ENCODE data around the gene SPAAR. TPM values are rescaled to one million over a fixed set of nuclear protein-coding genes. Genes with fewer than 3 reads are reported as not detected.

SPAAR gene, protein sequence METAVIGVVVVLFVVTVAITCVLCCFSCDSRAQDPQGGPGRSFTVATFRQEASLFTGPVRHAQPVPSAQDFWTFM
- total RNA-seq (ENCODE audit: low replicate concordance), result 0.12 and 0.68 TPM in 2 replicates

DNA sequence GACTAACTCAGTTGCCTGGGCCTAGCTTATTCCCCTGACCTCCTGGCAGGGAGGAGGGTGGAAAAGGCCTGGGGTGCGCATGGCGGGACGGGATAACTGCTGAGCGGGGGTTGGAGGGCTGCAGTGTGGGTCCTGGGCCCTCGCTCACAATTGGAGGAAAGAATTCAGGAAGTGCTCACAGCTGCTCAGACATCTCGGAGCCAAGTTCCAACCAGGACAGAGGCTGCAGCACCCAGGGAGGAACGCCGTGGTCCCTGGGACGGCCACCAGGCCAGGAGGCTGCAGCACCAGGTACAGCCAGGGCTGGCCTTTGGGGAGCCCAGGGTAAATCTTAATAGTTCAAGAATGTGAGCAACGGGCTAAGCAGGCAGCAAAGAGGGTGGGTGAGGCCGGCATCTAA lies at the start of gene SPAAR:
Gene SPAAR (plus strand): TSS at position 217 of the 400 bp plus-strand sequence. CDS start 974 bp downstream, outside the sequence.

DNA sequence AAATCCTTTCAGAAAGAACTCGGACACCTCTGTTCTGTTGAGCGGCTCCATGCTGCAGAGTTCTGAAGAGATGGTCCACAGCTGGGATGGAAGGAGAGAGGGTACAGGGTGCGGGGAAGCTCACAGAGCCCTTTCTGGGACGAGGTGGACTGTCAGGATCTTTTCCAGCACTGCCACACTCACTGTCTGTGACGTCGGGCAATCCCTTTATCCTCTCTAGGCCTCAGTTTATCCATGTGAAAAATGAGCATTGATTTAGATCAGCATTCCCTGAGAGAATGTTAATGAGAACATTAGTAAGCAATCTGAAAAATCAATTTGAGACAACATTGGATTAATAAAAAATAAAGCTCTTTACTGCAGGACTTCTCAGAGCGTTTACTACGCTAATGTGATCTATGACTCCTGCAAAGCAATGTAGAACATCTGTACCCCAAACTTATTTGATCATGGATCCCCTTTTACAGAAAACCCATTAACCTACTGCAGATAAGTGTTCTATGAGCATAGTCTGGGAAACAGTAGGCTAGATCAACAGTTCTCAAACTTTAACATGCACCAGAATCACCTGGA lies 38.9 kb upstream of the SPAAR start, which contains the start of gene OR13J1:
Gene OR13J1 (minus strand): TSS at position 51 of the 573 bp plus-strand sequence. CDS start 0 bp downstream, at position 51.

DNA sequence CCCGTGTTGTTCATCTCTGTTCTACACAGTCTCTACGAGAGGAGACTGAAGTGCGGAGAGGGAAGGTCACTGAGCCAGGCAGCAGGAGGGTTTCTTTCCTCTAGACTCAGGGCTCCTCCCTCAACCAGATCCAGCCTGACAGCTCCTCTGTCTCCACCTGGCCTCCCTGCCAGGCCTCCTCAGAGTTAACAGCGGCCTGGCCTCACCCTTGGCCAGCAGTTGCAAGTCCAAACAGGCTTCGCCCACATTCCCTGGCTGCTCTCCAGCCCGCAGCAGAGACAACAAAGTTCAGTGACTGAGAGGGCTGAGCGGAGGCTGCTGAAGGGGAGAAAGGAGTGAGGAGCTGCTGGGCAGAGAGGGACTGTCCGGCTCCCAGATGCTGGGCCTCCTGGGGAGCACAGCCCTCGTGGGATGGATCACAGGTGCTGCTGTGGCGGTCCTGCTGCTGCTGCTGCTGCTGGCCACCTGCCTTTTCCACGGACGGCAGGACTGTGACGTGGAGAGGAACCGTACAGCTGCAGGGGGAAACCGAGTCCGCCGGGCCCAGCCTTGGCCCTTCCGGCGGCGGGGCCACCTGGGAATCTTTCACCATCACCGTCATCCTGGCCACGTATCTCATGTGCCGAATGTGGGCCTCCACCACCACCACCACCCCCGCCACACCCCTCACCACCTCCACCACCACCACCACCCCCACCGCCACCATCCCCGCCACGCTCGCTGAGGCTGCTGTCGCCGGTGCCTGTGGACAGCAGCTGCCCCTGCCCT lies 3.2 kb upstream of the SPAAR start, which contains the start of gene HRCT1:
Gene HRCT1 (plus strand): TSS at position 291 of the 768 bp plus-strand sequence. CDS start 86 bp downstream, at position 377.

GRCh38 chr9:35958104-35958837 lies 49.0 kb downstream of the SPAAR start, which contains the start of gene OR2S2:
Gene OR2S2, minus strand, starts transcription at chr9:35958154. Its CDS starts 56 bp downstream, at chr9:35958098.

Other genes with a start within 250 kb of the SPAAR start
- 0.53 TPM in 1 of 2 replicates, not detected in the other for gene ARHGEF39, start 244.3 kb upstream of the SPAAR start, total RNA-seq (ENCODE audit: low replicate concordance)
- gene CA9, start 235.6 kb upstream of the SPAAR start, total RNA-seq (ENCODE audit: low replicate concordance), result 0.98 TPM in 1 of 2 replicates, not detected in the other
- 835 and 1,197 TPM in 2 replicates for gene TPM2, start 219.6 kb upstream of the SPAAR start, total RNA-seq (ENCODE audit: low replicate concordance)
- gene TLN1, start 177.3 kb upstream of the SPAAR start, total RNA-seq (ENCODE audit: low replicate concordance), result 309 and 372 TPM in 2 replicates
- 28.4 and 66.7 TPM in 2 replicates for gene CREB3, start 176.8 kb upstream of the SPAAR start, total RNA-seq (ENCODE audit: low replicate concordance)
- gene GBA2, start 160.3 kb upstream of the SPAAR start, total RNA-seq (ENCODE audit: low replicate concordance), result 23.5 and 27.1 TPM in 2 replicates
- 8.3 and 11.0 TPM in 2 replicates for gene RGP1, start 160.2 kb upstream of the SPAAR start, total RNA-seq (ENCODE audit: low replicate concordance)
- not detected in 2 replicates for gene MSMP, start 155.2 kb upstream of the SPAAR start, total RNA-seq (ENCODE audit: low replicate concordance)
- 18.7 and 19.5 TPM in 2 replicates for gene NPR2, start 117.9 kb upstream of the SPAAR start, total RNA-seq (ENCODE audit: low replicate concordance)
- gene SPAG8, start 97.2 kb upstream of the SPAAR start, total RNA-seq (ENCODE audit: low replicate concordance), result 1.2 and 1.3 TPM in 2 replicates
- gene HINT2, start 94.4 kb upstream of the SPAAR start, total RNA-seq (ENCODE audit: low replicate concordance), result 11.3 and 37.8 TPM in 2 replicates
- gene FAM221B, start 80.8 kb upstream of the SPAAR start, total RNA-seq (ENCODE audit: low replicate concordance), result not detected in 2 replicates
- 1.6 and 2.3 TPM in 2 replicates for gene TMEM8B, start 80.3 kb upstream of the SPAAR start, total RNA-seq (ENCODE audit: low replicate concordance)
- gene OR13J1, start 39.1 kb upstream of the SPAAR start, total RNA-seq (ENCODE audit: low replicate concordance), result not detected in 2 replicates
- 12.0 TPM in 1 of 2 replicates, not detected in the other for gene HRCT1, start 3.3 kb upstream of the SPAAR start, total RNA-seq (ENCODE audit: low replicate concordance)
- gene OR2S2, start 48.7 kb downstream of the SPAAR start, total RNA-seq (ENCODE audit: low replicate concordance), result 0.08 TPM in 1 of 2 replicates, not detected in the other
- 39.6 and 44.8 TPM in 2 replicates for gene RECK, start 127.4 kb downstream of the SPAAR start, total RNA-seq (ENCODE audit: low replicate concordance)
- gene GLIPR2, start 227.2 kb downstream of the SPAAR start, total RNA-seq (ENCODE audit: low replicate concordance), result 36.0 and 105 TPM in 2 replicates

All from smooth muscle cell of the coronary artery (primary cell).